ENCODE results near the gene C2CD3.
A peak's percentile ranks its signal among the peaks of the same experiment; 100 is the strongest.

The C2CD3 gene

GRCh38 chr11:74009675-74010305 is 161.0 kb downstream of the C2CD3 start:
- TF ChIP-seq, protein P1, sequence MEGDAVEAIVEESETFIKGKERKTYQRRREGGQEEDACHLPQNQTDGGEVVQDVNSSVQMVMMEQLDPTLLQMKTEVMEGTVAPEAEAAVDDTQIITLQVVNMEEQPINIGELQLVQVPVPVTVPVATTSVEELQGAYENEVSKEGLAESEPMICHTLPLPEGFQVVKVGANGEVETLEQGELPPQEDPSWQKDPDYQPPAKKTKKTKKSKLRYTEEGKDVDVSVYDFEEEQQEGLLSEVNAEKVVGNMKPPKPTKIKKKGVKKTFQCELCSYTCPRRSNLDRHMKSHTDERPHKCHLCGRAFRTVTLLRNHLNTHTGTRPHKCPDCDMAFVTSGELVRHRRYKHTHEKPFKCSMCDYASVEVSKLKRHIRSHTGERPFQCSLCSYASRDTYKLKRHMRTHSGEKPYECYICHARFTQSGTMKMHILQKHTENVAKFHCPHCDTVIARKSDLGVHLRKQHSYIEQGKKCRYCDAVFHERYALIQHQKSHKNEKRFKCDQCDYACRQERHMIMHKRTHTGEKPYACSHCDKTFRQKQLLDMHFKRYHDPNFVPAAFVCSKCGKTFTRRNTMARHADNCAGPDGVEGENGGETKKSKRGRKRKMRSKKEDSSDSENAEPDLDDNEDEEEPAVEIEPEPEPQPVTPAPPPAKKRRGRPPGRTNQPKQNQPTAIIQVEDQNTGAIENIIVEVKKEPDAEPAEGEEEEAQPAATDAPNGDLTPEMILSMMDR (IDR thresholded peaks at IDR 0.05), result no peak
- peak; percentile 49 for DNase-seq (ENCODE audit: low spot score)
- Histone ChIP-seq H3K27ac (no peak overlapping the region), H3K4me3 (no peak overlapping the region)

DNA sequence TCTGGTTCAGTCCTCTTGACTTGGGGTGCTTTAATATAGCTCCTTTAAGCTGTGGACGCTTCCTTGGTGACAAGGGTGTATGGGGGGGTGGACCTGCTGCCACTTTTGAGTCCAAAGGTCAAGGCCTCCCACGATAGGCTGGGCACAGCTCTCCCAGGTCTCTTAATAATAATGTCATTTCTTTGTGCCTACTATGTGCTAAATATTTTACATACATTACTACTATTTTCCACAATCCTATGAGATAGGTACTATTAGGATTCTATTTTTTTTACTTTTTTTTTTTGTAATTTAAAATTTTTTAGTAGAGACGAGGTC is 161.6 kb downstream of the C2CD3 start:
- no peak for DNase-seq (ENCODE audit: low spot score)
- Histone ChIP-seq H3K27ac (no peak overlapping the region), H3K4me3 (no peak overlapping the region)
- TF ChIP-seq, protein P1 (IDR thresholded peaks at IDR 0.05), result no peak

- TF ChIP-seq, protein P1 (IDR thresholded peaks at IDR 0.05), result no peak
- DNase-seq (ENCODE audit: low spot score), result peak; percentile 59
- Histone ChIP-seq H3K27ac (no peak within 1 kb of the TSS), H3K4me3 (no peak within 1 kb of the TSS)
Measured at GRCh38 chr11:74008373-74009229, 162.2 kb downstream of the C2CD3 start, which contains the start of gene UCP3. UCP3 (minus strand) TSS chr11:74009085; CDS start chr11:74007042, 2,043 bp downstream.

DNA sequence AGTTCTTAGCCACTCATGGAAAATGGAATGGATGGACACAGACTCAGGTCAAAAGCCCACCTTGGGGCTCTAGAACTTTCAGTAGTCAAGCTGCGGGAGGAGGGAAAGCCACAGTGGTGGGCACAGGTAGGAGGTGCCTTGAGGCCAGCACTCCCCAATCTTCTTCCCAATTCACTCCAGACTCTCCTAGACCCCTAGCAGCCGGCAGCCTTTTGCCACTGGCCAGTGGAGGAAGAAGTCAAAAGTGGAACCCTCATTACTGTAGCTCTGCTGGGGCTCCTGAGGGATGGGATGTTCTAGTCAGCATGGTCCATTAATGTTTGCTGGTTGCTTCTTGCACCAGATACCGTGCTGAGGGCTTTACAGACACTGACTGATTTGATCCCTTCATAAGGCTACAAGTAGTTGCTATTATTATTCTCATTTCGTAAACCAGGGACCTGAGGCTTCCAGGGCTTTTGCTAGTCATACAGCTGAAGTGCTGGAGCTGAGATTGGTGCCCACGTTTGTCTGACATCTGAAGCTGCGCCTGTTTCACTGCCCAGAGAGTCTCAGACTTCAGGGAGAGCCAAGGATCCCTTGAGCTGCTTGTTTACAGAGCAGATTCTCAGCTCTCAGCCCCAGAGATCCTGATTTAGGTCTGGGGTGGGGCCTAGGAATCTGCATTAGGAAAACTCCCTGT is 163.0 kb downstream of the C2CD3 start:
- Histone ChIP-seq H3K4me3 (no peak overlapping the region), H3K27ac (no peak overlapping the region)
- peak; percentile 54 for DNase-seq (ENCODE audit: low spot score)
- TF ChIP-seq, protein P1 (IDR thresholded peaks at IDR 0.05), result no peak

- peak; percentile 56 for DNase-seq (ENCODE audit: low spot score)
- no peak overlapping the region for H3K4me3 ChIP-seq
- TF ChIP-seq, protein P1 (IDR thresholded peaks at IDR 0.05), result no peak
- H3K27ac ChIP-seq, result no peak overlapping the region
Measured at GRCh38 chr11:74006743-74007304, 164.0 kb downstream of the C2CD3 start.

GRCh38 chr11:74005721-74006517 is 164.9 kb downstream of the C2CD3 start:
- peak; percentile 58 for DNase-seq (ENCODE audit: low spot score)
- TF ChIP-seq, protein P1 (IDR thresholded peaks at IDR 0.05), result no peak
- no peak overlapping the region for H3K27ac ChIP-seq
- no peak overlapping the region for H3K4me3 ChIP-seq
